Measurements from ENCODE around the gene OPN1SW.
A peak's percentile ranks its signal among the peaks of the same experiment; 100 is the strongest.

The OPN1SW gene

DNA sequence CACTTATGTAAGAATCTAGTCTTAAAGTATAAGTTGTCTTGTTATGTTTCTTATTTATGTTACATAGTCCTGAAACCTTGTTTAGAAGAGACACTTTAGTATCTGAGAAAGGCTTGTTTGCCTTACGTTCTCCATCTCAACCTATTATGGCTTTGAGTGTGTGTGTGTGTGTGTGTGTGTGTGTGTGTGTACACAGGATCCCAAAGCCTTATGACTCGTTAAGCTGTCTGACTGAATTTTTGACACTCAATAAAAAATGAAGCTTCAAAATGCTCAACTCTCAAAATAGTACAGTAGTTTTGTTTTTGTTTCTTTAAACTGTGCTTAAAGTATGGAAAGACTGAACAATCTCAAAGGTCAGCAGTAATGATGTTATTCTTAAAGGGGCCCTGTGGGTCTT lies 18.4 kb downstream of the OPN1SW start:
- no peak for DNase-seq

DNA sequence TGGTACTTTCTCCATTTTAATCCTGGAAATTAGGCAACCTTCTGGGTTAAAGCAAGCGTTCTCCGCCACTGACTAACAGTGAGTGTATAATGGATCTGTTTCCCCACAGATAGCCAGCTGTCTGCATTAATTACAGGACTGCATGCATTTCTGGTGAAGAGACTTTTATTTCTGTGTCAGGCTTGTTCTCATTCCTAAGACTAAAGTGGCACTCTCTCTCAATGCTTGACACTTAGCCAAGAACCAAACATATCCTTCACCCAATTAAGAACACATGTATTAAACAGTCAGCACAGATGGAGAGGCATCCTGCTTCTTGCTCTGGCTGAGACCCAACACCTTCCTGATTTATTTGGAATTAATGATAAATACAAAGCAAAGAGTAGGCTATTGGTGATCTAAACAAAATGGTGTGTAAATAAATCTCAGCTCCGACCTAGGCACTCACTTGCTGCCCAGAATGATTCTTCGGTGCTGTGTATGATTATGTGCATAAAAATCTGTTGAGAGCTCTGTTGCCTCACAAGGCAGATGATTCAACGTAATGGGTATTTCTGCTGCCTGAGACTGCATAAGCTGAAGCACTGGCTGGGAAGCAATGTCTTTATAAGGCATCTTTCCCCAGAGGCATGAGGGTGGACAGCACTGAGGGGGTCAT lies 19.6 kb downstream of the OPN1SW start:
- no peak for DNase-seq

DNA sequence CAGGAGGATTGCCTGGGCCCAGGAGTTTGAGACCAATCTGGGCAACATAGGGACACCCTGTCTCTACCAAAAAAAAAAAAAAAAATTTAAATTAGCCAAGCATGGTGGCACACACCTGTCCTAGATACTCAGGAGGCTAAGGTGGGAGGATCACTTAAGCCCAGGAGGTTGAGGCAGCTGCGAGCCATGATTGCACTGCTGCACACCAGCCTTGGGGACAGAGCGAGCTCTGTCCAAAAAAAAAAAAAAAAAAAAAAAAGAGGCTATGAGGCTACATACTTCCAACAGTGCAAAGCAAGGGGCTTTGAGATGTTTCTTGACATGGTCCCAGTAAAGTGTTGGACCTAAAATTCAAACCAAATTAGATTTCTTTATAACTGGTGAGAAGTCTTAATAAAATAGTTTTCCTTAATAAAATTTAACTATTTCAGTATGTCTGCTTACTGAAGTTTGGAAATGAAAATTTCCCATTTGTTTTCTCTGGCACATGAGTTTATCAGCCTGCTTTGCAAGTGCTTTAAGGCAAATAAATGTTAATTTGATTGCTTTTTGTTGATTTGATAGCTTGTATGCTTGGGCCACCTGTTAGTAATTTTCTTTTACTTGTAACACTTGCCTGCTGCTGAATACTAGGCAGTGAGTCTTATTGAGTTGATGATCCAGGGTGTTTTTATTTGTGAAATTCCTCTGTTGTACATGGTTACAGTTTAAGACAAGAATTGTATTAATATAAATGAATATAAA lies 20.3 kb downstream of the OPN1SW start:
- DNase-seq, result no peak

DNA sequence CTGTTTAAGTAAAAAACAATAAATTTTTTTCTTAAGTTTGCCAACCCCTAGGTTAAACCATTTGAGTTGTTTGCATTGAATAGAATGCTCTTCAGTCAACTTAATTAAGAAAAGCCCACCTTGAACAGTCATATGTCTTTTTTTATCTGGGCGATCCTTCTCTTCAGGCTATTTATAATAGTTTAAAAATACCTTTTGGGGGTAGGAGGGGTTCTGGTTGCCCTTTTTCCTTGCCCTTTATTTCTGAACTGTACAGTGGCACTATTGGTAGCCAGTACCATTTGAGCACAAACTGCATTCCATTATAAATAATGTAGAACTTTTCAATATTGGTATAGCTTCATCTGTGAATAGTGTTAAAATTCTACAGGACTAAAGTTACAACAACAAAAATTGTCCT lies 23.3 kb downstream of the OPN1SW start:
- no peak for DNase-seq

DNA sequence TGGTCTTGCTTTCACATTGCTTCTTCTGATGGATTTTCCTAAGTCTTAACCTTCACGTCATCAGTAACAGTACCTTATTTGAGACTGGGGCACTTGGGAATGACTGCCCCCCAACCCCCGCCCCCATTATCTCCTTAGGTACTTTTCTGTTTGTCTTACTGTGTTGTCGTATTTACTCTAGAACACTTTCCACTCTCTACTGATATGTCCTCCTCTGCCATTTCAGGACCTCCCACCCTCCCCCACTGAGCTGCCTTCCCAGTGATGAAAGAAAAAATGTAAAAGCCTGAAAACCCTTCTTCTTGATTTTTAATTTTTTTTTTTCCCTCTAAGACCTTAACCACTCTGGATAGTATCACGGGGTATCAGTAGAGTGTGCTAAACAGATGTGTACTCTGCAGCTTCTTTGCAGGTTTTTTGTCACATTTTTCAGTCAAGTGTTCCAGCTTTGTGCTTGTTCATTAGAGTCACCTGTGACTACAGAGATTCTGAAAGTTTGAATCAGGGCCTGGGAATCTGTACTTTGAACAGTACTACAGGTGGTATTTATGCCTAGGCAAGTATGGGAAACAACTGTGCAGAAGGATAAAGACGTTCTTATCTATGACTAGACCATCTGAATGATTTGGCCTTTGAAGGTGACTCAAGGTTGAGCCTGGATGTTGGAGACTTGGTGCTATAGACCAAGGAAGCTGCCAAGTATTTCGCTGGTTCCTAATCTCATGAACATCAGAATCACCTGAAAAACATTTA lies 28.1 kb downstream of the OPN1SW start:
- no peak for DNase-seq

DNA sequence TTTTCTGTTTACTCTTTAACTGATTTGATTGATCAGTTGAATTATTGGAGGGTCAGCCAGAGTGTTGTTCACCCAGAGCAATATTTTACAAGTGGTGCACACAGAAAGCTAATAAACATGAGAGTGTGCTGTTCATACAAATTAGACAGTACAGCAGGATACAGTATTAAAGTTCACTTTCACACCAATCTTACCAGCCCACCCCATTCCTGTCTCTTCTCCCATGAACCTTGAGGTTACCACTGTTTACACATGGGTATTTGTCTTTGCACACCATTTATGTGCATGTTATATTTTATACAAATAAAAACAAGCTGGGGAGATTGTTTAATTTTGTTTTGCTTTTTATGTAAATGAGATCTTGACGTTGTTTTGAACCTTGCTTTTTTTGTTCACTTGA lies 29.9 kb downstream of the OPN1SW start:
- DNase-seq, result no peak

DNA sequence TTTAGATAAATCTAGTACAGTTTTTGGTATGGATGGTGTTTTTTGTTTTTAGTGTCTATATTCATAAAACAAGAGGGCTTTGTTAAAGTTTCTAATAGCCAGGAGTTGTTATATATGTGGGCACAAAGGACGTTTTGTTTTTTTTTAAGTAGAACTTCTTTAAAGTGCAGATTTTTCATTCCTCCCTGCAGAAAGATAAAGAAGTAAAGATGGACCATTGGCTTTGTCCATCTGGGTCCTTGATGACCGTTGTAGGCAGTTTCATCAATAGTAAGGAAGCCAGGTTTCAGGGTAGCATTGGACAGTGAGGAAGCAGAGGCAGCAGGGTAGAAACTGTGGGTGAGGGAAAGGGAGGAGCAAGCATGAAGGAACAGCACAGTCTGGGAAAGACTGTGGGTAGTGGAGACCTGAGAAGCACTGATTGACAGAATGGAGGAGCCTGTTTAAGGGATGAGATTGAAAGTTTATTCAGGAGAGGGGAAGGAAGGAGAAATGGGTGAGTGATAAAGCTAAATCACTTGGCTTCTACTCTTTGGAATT lies 31.2 kb downstream of the OPN1SW start:
- DNase-seq, result no peak

DNA sequence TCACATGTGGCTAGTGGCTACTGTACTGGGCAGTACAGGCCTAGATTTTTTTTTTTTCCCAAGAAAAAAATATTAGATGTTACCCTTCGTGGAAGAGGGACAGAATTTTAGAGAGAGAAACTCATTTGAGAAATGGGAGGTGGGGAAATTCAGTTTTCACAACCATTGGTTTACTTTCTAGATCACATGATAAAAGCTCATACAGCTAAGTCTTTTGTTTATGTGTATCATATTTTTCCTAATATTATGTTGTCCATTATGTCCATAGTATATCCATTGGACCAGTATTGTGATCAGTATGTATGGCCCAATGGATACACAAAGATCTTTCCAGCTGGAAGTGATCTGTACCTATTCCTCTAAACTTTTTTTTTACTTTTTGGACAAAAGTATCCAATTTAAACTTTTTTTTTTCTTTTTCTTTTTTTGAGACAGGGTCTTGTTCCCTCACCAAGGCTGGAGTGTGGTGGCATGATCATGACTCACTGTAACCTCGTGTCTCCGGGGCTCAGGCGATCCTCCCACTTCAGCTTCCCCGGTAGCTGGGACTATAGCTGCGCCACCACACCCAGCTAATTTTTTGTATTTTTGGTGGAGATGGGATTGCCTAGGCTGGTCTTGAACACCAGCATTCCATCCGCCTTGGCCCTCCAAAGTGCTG lies 32.4 kb downstream of the OPN1SW start:
- no peak for DNase-seq

DNA sequence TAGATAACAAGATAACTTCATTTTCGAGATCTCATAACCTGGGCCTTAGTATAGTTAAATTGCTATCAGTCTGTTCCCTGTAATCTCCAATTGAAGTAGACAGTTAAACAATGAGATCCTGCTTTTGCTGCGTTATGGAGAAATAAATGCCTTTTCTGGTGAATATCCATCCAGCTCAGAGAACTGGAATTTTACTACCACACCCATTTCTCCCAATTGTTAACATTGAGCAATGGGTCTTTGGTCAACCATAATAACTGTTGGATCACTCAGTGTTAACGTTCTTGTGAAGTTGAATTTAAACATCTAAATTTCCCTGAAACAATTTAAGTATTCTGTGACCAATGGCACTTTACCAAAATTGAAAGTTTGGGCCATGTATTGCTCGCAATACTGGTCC lies 33.4 kb downstream of the OPN1SW start:
- DNase-seq, result no peak

DNA sequence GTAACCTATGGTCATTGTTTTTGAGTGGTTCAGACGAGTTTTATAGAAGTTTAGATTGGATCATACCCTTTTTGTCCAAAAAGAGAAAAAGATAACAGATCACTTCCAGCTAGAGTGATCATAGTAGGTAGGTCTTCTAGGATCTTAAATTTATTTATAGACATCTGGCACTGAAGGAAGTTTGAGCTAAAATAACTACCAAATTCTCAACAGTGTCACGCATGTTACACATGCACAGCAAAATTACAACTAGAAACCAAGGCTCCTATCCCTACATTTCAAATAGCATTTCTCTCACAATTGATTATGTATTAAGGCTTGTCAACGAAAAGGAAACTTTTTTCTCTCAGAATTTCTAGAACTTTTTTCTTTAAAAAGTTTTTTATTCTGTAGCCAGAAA lies 34.1 kb downstream of the OPN1SW start:
- no peak for DNase-seq

DNA sequence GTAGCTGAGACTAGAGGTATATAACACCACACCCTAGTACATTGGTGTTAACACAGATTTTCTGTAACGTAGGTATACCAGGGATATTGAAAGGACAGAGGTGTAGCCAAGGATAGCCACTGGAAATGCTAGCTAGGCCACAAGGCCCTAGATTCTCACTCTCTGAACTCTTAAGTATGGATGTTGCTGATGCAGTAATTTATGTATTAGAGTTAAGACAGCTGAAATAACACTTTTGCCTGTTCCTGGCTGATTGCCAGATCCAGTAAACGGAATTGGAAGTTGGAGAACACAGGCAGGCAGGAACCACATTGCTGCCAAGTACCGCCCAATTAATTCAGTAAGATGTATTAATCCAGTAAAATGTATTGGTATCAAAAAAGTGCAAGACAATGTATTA lies 34.6 kb downstream of the OPN1SW start:
- no peak for DNase-seq

DNA sequence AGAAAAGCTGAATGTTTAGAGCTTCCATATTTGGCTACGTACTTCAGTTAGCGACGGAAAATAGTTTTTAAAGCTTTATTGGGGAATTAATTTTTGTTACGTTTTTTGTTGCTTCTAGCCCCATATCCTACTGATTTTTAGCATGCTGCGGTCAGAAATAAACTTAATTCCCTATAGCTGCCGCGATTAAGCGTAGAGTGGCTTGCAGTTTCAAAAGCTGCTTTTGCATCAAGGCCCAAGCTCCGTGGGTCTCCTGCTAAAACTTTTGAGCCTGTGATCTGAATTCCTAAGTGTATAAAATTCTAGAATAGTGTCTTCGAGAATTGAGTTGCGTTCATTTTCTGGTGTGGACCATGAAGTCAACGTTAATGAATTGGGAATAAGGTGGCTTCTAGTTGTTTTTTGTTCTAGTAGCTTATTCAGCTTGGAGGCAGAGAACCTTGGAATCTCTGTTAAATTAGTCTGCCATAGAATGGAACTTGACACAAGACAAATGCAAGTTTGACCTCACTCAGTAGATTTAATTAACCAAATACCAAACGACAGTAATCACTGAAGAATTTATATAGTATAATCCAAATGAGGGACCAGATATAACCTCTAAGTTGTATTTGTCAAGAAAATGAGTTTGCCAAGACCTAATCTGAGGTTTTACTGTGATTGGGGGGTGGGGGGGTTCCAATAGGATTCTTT lies 35.5 kb downstream of the OPN1SW start:
- no peak for DNase-seq

DNA sequence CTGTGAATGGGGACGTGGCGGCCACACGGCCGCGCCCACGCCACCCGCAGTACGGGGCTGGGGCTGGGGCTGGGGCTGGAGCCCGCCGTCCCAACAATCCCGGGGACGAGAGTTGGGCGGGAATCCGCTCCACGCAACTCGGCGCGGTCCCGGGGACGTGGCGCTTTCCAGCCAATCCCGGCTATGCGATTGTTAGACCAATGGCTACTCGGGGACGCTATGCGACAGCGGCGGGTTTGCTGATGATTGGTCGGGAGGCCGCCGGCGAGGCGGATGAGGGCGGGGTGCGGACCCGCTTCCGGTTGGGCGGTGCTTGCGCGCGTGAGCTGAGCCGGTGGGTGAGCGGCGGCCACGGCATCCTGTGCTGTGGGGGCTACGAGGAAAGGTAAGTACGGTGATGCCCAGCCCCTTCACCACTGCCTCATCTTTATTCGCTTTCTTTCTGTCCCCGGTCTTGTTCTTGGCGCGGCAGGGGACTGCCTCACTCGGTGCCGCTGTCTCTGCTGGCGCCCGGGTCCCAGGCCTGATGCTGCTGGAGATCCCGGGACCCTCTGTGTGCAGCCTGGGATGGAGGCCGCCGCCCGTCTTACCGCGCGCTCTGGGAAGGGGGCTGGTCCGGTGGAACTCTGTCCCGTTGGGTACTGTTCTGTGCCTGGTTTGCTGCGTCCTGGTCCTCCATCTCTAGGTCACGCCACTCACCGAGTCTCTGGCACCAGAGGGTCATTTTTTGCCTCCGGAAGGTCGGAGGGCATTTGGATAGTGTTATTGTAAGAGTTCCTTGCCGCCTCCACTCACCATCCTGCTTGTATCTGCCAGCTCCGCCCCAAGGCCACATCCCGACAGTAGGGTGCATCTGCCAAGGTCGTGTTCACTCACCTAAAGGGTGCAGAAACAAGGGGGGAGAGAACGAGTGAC lies 36.3 kb downstream of the OPN1SW start, which contains the start of gene CALU:
Gene CALU (plus strand): TSS at position 312 of the 915 bp plus-strand sequence. CDS start 9,225 bp downstream, outside the sequence.
- peak; percentile 94 for DNase-seq

DNA sequence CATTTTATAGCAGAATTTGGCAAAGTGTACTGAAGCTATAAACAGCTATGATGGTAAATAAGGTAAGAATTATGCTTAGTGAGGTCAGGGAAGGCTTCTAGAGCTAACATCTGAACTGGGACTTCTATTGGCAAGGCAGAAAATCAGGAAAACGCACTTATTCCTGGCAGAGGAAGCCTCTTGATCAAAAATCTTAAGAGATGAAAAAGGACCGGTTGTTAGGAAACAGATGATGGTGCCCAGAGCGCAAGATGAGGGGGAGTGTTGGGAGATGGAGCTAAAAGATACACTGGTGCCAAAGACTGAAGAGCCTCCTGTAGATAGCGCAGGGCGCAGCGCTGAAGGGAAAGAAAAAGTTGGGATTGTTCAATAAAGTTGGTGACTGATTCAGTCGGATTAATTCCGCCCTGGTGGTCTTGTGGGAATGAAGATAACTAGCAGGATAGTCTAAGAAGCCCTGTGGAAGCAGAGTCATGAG lies 37.0 kb downstream of the OPN1SW start:
- DNase-seq, result peak; percentile 39

DNA sequence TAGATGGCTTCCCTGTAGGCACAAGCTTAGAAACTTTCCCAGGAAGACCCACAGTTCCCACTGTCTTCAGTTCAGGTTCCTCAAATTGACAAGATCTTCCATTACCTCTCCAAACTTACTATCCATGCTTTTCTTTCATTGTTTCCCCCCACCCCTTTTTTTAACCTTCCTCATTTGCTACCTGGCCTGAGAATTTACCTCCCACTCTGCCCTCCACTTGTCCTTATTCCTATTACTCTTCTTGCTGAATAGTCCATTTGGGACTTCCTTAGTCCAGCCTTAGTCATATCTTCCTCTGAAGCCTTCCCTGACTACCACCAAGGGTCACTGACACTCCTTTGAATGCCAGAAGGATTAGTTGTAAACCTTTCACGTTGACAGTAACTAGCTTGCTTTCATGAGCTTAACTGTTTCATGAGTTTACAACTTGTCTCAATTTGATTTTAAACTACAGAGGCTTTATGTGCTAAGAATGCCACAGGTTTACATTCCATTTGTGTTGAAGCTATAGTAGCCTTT lies 37.7 kb downstream of the OPN1SW start:
- no peak for DNase-seq

DNA sequence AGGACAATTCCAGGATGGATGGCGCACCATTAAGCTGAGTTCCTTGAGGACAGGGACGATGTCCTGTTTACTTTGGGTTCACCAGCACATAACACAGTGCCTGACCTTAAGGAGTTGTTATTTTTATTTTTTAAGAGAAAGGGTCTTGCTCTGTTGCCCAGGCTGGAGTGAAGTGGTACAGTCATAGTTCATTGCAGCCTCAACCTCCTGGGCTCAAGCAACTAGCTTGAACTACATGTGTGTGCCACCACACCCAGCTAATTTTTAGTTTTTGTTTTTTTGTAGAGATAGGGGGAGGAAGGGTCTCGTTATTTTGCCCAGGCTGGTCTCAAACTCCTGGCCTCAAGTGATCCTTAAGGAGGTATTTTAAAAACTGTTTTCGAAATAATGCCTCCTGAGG lies 38.2 kb downstream of the OPN1SW start:
- DNase-seq, result no peak

DNA sequence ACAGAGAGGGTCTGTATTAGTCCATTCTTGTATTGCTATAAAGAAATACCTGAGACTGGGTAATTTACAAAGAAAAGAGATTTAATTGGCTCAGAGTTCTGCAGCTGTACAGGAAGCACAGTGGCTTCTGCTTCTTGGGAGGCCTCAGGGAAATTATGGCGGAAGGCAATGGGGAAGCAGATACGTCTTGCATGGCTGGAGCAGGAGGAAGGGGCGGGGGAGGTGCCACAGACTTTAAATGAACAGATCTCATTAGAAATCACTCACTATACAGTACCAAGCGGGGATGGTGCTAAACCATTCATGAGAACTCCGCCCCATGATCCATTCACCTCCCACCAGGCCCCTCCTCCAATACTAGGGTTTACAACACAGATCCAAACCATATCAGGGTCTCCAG lies 40.2 kb downstream of the OPN1SW start:
- no peak for DNase-seq

DNA sequence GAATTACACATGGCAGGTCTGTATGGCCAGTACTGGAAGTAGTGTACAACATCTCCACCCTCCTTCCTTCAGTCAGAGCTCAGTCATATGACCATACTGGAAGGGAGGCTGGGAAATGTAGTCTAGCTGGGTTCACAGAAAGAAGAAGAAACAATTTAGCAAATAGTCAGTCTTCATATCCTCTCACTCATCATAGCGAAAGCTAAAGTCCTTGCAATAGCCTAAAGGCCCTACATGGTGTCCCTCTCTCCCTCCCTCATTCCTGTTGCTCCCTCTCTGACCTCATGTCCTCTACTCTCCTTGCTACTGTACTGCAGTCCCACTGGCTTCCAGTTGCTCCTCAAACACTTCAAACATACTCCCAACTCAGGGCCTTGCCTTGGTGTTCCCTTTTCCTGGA lies 40.7 kb downstream of the OPN1SW start:
- DNase-seq, result no peak

DNA sequence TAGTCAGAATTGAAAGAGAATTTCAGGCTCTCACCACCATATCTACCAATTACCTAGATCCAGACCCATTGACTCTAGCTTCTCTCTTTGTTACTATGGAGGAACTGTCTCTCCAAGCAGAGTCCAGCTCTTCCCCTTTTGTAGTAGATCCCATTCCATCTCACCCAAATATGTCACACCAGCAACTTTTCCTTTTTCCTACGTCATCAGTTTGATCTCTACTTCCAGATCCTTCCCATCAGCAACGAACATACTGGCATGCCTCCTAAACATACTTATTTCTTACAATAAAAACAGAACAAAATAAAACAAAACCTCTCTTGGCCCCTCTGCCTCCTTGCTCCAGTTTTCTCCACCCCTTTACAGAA lies 42.3 kb downstream of the OPN1SW start:
- no peak for DNase-seq

DNA sequence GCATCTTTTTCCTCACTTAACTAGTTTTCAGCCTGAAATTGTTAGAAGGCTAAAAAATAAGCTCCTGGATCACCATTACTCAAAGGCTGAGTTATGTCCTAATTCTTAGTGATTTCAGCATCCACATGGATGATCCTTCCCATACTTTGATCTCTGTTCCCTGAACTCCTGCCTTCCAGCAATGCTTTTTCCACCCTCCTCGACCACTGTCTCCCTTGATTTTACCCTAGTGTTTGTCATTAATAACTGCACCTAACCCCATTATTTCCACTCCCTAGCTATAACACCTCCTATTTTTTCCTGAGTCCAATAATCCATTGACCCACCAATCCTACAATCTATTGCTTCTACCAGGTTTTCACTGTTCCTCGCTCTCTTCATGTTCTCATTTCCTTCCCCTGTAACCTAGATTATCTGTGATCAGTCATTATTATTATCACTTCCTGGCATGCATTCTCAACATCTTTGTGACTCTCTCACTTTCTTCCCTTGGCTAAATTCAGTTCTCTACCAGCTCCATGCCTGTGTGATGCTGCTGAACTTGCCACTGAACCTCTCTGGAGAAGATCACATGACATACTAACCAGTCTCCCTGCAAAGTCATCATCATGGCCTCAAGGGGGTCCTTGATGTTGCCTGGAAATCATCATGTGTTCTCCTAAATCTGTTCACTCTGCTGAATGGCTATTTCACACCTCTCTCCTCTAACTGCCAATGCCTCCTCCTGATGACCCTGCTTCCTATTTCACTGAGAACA lies 42.9 kb downstream of the OPN1SW start:
- no peak for DNase-seq

Measured in GOT3 (cell line).